Breast epithelium (tissue), 4 donors: ENCODE measurements around the gene MFAP5. TPM values are rescaled to one million over a fixed set of nuclear protein-coding genes. Genes with fewer than 3 reads are reported as not detected.

Experiments used
- DNase-seq, 2 donors: peaks; one replicate each; pipeline ENCODE4 v3.0.0-alpha.2; 2019; ENCODE audit warnings: low spot score in 2 of 2
- H3K27ac ChIP-seq, 2 donors: fragments of 200-600 bp; sonication (generic) in 1 of 2; one replicate each; pipeline ENCODE4 v1.5.1; 2016 to 2019; ENCODE audit warnings: mild to moderate bottlenecking in 1 of 2
- H3K27me3 ChIP-seq, 2 donors: fragments of 200-600 bp; sonication (generic) in 1 of 2; one replicate each; pipeline versions ENCODE4 v1.5.1 to v1.6.0; 2017 to 2019; ENCODE audit warnings: control low read depth in 1 of 2, mild to moderate bottlenecking in 1 of 2
- H3K36me3 ChIP-seq: fragments of 200-600 bp; one replicate; pipeline ENCODE4 v1.5.1; 2019
- H3K4me1 ChIP-seq, 2 donors: fragments of 200-600 bp; sonication (generic); one replicate each; pipeline ENCODE4 v1.5.1; 2016 to 2019; ENCODE audit warnings: control low read depth in 1 of 2
- H3K4me3 ChIP-seq, 3 donors: fragments of 200-600 bp; sonication (generic); 1 replicate in 2 of 3; 2 replicates in 1 of 3; pipeline ENCODE4 v1.5.1; 2016 to 2019; ENCODE audit warnings: mild to moderate bottlenecking in 3 of 3, moderate library complexity in 2 of 3
- H3K9me3 ChIP-seq, 2 donors: fragments of 200-600 bp; sonication (generic) in 1 of 2; one replicate each; pipeline ENCODE4 v1.5.1; 2016 to 2019; ENCODE audit warnings: control low read depth in 1 of 2
- CTCF ChIP-seq, 3 donors: fragments of 450-650 bp; IDR thresholded peaks; one replicate each; pipeline ENCODE4 v1.5.1; 2016 to 2017; ENCODE audit warnings: antibody characterized with exemption in 3 of 3, mild to moderate bottlenecking in 3 of 3, moderate library complexity in 3 of 3
- POLR2A ChIP-seq: fragments of 450-650 bp; IDR thresholded peaks from one replicate; pipeline ENCODE4 v1.6.1; 2016; ENCODE audit warnings: antibody characterized with exemption, mild to moderate bottlenecking, moderate library complexity
- POLR2AphosphoS5 ChIP-seq, 3 donors: sonication (generic); formaldehyde crosslinking; IDR thresholded peaks; one replicate each; pipeline ENCODE4 v1.6.1; 2017; ENCODE audit warnings: antibody characterized with exemption in 3 of 3
- intact Hi-C: fragments of 100-400 bp; cut with DNase I; formaldehyde crosslinking; loops from one replicate; pipeline ENCODE4 v1.15.1; 2023; ENCODE audit warnings: low total_unique reads
- total RNA-seq, 3 donors: library from RNA; depleted of rRNA; stranded (reverse); fragments of >200 nt; gene quantifications; one replicate each; pipeline ENCODE4 v1.1.0, GENCODE V29; 2016

The MFAP5 gene
- total RNA-seq, 3 donors from 2014 or later, result 36.7 to 466 (median 42.0) TPM

GRCh38 chr12:8698879-8699278 is 36.3 kb upstream of the MFAP5 start:
- intact Hi-C loops, result no loop called here
- Histone ChIP-seq H3K9me3 (no peaks in the 10 kb centered on the region), H3K4me1 (peaks cover 0 to 7% of the 10 kb centered on the region in 2 donors), H3K27me3 (no peaks in the 10 kb centered on the region), H3K27ac (peak overlapping the region in 1 of 2 donors; percentile 96), H3K4me3 (peak overlapping the region; percentile 85 to 100 (median 98)), H3K36me3 (no peaks in the 10 kb centered on the region)
- DNase-seq, result no peak
- no peak for TF ChIP-seq POLR2AphosphoS5 (IDR thresholded peaks at IDR 0.05)
- no peak for TF ChIP-seq POLR2A
- TF ChIP-seq CTCF (IDR thresholded peaks at IDR 0.05), result no peak

- H3K27me3 ChIP-seq, result no peaks in the 10 kb centered on the region
- H3K36me3 ChIP-seq, result no peaks in the 10 kb centered on the region
- H3K27ac ChIP-seq, result peak overlapping the region; percentile 96 to 99
- DNase-seq, result peak; percentile 45 to 57
- intact Hi-C loops, result no loop called here
- peak overlapping the region; percentile 85 to 100 (median 98) for H3K4me3 ChIP-seq
- TF ChIP-seq POLR2AphosphoS5 (IDR thresholded peaks at IDR 0.05) (no peak), POLR2A (no peak), CTCF (IDR thresholded peaks at IDR 0.05) (no peak)
- H3K9me3 ChIP-seq, result no peaks in the 10 kb centered on the region
- peaks cover 0 to 7% of the 10 kb centered on the region in 2 donors for H3K4me1 ChIP-seq
Measured at GRCh38 chr12:8698132-8698851, 35.7 kb upstream of the MFAP5 start.

GRCh38 chr12:8697476-8698131 is 35.0 kb upstream of the MFAP5 start, which contains the start of gene RIMKLB:
Gene RIMKLB, plus strand, starts transcription at chr12:8697991. Its CDS starts 15,876 bp downstream, at chr12:8713867.
- peak within 1 kb of the TSS; percentile 96 to 99 for H3K27ac ChIP-seq
- intact Hi-C loops, result no loop called here
- H3K4me3 ChIP-seq, result peak within 1 kb of the TSS; percentile 85 to 100 (median 98)
- H3K4me1 ChIP-seq, result peaks cover 0 to 7% of the 10 kb centered on the region in 2 donors
- H3K36me3 ChIP-seq, result no peaks in the 10 kb centered on the region
- no peaks in the 10 kb centered on the region for H3K9me3 ChIP-seq
- peak; percentile 48 for TF ChIP-seq POLR2A
- TF ChIP-seq CTCF (IDR thresholded peaks at IDR 0.05), result no peak
- peak; percentile 16 to 41 (median 38) for TF ChIP-seq POLR2AphosphoS5 (IDR thresholded peaks at IDR 0.05)
- peak; percentile 66 to 69 for DNase-seq
- no peaks in the 10 kb centered on the region for H3K27me3 ChIP-seq

- H3K9me3 ChIP-seq, result no peaks in the 10 kb centered on the region
- intact Hi-C loops, result no loop called here
- H3K4me1 ChIP-seq, result peaks cover 0 to 7% of the 10 kb centered on the region in 2 donors
- TF ChIP-seq POLR2AphosphoS5 (IDR thresholded peaks at IDR 0.05), result peak in 1 of 3 donors; percentile 37
- TF ChIP-seq CTCF (IDR thresholded peaks at IDR 0.05), result peak in 1 of 3 donors; percentile 18
- TF ChIP-seq POLR2A, result no peak
- H3K4me3 ChIP-seq, result peak overlapping the region; percentile 85 to 100 (median 98)
- no peaks in the 10 kb centered on the region for H3K27me3 ChIP-seq
- no peak for DNase-seq
- H3K36me3 ChIP-seq, result no peaks in the 10 kb centered on the region
- H3K27ac ChIP-seq, result peak overlapping the region; percentile 96 to 99
Measured at GRCh38 chr12:8697120-8697475, 34.5 kb upstream of the MFAP5 start.
